ENCODE data around the gene AJAP1.

DNA sequence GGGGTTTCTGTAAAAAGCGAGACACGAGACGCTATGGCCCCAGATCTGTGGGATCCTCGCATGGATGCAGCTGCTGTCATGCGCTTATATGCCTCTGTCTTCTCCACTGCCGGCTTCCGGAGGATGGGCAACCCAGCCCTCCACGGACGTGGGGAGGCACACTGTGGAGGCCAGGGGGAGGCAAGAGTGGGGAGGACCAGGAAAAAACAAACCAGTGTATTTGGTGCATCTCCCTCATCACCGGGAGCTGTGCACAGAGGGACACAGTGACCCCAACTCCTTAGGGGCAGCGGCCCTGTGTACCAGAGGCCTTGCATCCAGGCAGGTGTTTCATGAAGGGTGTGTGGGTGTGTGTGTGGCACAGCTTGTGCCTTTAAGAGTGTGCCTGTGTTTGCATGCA lies 95.0 kb downstream of the AJAP1 start:
- TF ChIP-seq, protein P1, sequence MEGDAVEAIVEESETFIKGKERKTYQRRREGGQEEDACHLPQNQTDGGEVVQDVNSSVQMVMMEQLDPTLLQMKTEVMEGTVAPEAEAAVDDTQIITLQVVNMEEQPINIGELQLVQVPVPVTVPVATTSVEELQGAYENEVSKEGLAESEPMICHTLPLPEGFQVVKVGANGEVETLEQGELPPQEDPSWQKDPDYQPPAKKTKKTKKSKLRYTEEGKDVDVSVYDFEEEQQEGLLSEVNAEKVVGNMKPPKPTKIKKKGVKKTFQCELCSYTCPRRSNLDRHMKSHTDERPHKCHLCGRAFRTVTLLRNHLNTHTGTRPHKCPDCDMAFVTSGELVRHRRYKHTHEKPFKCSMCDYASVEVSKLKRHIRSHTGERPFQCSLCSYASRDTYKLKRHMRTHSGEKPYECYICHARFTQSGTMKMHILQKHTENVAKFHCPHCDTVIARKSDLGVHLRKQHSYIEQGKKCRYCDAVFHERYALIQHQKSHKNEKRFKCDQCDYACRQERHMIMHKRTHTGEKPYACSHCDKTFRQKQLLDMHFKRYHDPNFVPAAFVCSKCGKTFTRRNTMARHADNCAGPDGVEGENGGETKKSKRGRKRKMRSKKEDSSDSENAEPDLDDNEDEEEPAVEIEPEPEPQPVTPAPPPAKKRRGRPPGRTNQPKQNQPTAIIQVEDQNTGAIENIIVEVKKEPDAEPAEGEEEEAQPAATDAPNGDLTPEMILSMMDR (IDR thresholded peaks at IDR 0.05; ENCODE audit: poor library complexity) = no peak
- TF ChIP-seq EZH2 (IDR thresholded peaks at IDR 0.05; ENCODE audit: borderline replicate concordance) (no peak), EZH2phosphoT487 (IDR thresholded peaks at IDR 0.05; ENCODE audit: low read depth, severe bottlenecking, unreplicated experiment) (no peak)
